ENCODE data around the gene PCDHGA3.
"Not testable (repeated sequence)": the region's sequence is repeated elsewhere in the genome, so short reads cannot be mapped to it uniquely, and the experiment has no call there.

PCDHGA3 gene

DNA sequence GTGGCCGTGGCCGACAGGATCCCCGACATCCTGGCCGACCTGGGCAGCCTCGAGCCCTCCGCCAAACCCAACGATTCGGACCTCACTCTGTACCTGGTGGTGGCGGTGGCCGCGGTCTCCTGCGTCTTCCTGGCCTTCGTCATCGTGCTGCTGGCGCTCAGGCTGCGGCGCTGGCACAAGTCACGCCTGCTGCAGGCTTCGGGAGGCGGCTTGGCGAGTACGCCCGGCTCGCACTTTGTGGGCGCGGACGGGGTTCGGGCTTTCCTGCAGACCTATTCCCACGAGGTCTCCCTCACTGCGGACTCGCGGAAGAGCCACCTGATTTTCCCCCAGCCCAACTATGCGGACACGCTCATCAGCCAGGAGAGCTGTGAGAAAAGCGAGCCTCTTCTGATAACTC lies 2.4 kb downstream of the PCDHGA3 start:
- WGBS, 2 experiments: 94% methylated on average over 20 to 26 of the region's 35 CpGs
- not testable (repeated sequence) for H3K4me1 ChIP-seq (ENCODE audit: control insufficient read depth, insufficient read depth, low read length)

GRCh38 chr5:141349917-141350619 lies 6.4 kb downstream of the PCDHGA3 start, which contains the start of gene PCDHGB1:
TSS of gene PCDHGB1 (plus strand) at chr5:141350099. CDS start at chr5:141350261, 162 bp downstream.
- Histone ChIP-seq H3K27me3 (ENCODE audit: control insufficient read depth, insufficient read depth, low read length, poor library complexity, severe bottlenecking) (no peaks in the 10 kb centered on the region), H3K9me3 (ENCODE audit: control insufficient read depth, low read length) (peaks cover 6% of the 10 kb centered on the region), H3K36me3 (ENCODE audit: control insufficient read depth, insufficient read depth, low read length) (no peaks in the 10 kb centered on the region), H3K4me1 (ENCODE audit: control insufficient read depth, insufficient read depth, low read length) (no peaks in the 10 kb centered on the region), H3K27ac (ENCODE audit: insufficient read depth, low read depth, low read length, poor library complexity, severe bottlenecking) (no peak within 1 kb of the TSS), H3K4me3 (ENCODE audit: insufficient read depth, low read depth, low read length) (no peak within 1 kb of the TSS)
- 81 to 83% methylated on average over 29 of the region's 29 CpGs for WGBS, 2 experiments

More for the DNA sequence above, 2.4 kb downstream of the PCDHGA3 start:
- H3K27ac ChIP-seq (ENCODE audit: insufficient read depth, low read depth, low read length, poor library complexity, severe bottlenecking); H3K9me3 ChIP-seq (ENCODE audit: control insufficient read depth, low read length); H3K36me3 ChIP-seq (ENCODE audit: control insufficient read depth, insufficient read depth, low read length); H3K27me3 ChIP-seq (ENCODE audit: control insufficient read depth, insufficient read depth, low read length, poor library complexity, severe bottlenecking); H3K4me3 ChIP-seq (ENCODE audit: insufficient read depth, low read depth, low read length): not testable (repeated sequence)

DNA sequence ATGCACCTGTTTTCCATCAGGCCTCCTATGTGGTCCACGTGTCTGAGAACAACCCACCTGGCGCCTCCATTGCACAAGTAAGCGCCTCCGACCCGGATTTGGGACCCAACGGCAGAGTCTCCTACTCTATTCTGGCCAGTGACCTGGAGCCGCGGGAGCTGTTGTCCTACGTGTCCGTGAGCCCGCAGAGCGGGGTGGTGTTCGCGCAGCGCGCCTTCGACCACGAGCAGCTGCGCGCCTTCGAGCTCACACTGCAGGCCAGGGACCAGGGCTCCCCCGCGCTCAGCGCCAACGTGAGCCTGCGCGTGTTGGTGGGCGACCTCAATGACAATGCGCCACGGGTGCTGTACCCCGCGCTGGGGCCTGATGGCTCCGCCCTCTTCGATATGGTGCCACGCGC lies 8.0 kb downstream of the PCDHGA3 start:
- WGBS, 2 experiments: 95 to 96% methylated on average over 28 to 30 of the region's 36 CpGs

DNA sequence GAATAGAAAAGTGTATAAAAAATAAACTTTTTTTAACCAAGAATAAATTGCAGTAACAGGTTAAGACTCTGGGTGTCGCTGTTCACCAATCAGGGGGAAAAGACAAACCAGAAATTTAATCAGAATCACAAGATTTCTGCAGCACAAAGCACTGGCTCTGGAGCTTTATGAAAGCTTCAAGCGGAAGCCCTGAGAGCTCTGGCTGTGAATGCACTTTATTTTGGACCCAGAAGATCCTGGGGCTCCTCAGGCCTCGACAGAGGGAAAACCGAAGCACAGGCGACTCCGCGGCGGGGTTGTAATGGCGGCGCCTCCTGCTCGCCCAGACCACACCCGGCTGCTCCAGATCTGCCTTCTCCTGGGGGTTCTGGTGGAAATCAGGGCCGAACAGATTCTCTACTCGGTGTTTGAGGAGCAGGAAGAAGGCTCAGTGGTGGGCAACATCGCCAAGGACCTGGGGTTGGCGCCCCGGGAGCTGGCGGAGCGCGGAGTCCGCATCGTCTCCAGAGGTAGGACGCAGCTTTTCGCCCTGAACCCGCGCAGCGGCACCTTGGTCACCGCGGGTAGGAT lies 11.4 kb downstream of the PCDHGA3 start, which contains the start of gene PCDHGA4:
TSS of gene PCDHGA4 (plus strand) at position 122 of the 570 bp plus-strand sequence. CDS start at position 209, 87 bp downstream.
- H3K4me3 ChIP-seq (ENCODE audit: insufficient read depth, low read depth, low read length): no peak within 1 kb of the TSS
- no peaks in the 10 kb centered on the region for H3K36me3 ChIP-seq (ENCODE audit: control insufficient read depth, insufficient read depth, low read length)
- WGBS, 2 experiments: 94% methylated on average over 29 of the region's 29 CpGs
- peaks cover 2% of the 10 kb centered on the region for H3K9me3 ChIP-seq (ENCODE audit: control insufficient read depth, low read length)
- no peak within 1 kb of the TSS for H3K27ac ChIP-seq (ENCODE audit: insufficient read depth, low read depth, low read length, poor library complexity, severe bottlenecking)
- no peaks in the 10 kb centered on the region for H3K27me3 ChIP-seq (ENCODE audit: control insufficient read depth, insufficient read depth, low read length, poor library complexity, severe bottlenecking)
- no peaks in the 10 kb centered on the region for H3K4me1 ChIP-seq (ENCODE audit: control insufficient read depth, insufficient read depth, low read length)

More for the DNA sequence above, 8.0 kb downstream of the PCDHGA3 start:
- Histone ChIP-seq H3K9me3 (ENCODE audit: control insufficient read depth, low read length) (peaks cover 2% of the 10 kb centered on the region), H3K36me3 (ENCODE audit: control insufficient read depth, insufficient read depth, low read length) (no peaks in the 10 kb centered on the region), H3K27ac (ENCODE audit: insufficient read depth, low read depth, low read length, poor library complexity, severe bottlenecking) (no peak overlapping the region), H3K27me3 (ENCODE audit: control insufficient read depth, insufficient read depth, low read length, poor library complexity, severe bottlenecking) (no peaks in the 10 kb centered on the region), H3K4me3 (ENCODE audit: insufficient read depth, low read depth, low read length) (no peak overlapping the region), H3K4me1 (ENCODE audit: control insufficient read depth, insufficient read depth, low read length) (no peaks in the 10 kb centered on the region)

DNA sequence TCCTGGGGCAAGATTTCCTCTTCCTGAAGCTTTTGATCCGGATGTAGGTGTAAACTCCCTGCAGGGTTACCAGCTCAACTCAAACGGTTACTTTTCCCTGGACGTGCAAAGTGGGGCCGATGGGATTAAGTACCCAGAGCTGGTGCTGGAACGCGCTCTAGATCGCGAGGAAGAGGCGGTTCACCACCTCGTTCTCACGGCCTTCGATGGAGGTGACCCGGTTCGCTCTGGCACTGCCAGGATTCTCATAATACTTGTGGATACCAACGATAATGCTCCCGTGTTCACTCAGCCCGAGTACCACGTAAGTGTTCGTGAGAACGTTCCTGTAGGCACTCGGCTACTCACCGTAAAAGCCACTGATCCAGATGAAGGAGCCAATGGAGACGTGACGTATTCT lies 12.0 kb downstream of the PCDHGA3 start:
- Histone ChIP-seq H3K27me3 (ENCODE audit: control insufficient read depth, insufficient read depth, low read length, poor library complexity, severe bottlenecking) (no peaks in the 10 kb centered on the region), H3K27ac (ENCODE audit: insufficient read depth, low read depth, low read length, poor library complexity, severe bottlenecking) (no peak overlapping the region), H3K4me1 (ENCODE audit: control insufficient read depth, insufficient read depth, low read length) (no peaks in the 10 kb centered on the region), H3K9me3 (ENCODE audit: control insufficient read depth, low read length) (peaks cover 5% of the 10 kb centered on the region), H3K4me3 (ENCODE audit: insufficient read depth, low read depth, low read length) (no peak overlapping the region), H3K36me3 (ENCODE audit: control insufficient read depth, insufficient read depth, low read length) (no peaks in the 10 kb centered on the region)
- WGBS, 2 experiments: 96 to 97% methylated on average over 24 of the region's 24 CpGs

GRCh38 chr5:141356133-141356532 lies 12.5 kb downstream of the PCDHGA3 start:
- WGBS, 2 experiments: 90% methylated on average over 5 of the region's 5 CpGs
- Histone ChIP-seq H3K4me3 (ENCODE audit: insufficient read depth, low read depth, low read length) (no peak overlapping the region), H3K36me3 (ENCODE audit: control insufficient read depth, insufficient read depth, low read length) (no peaks in the 10 kb centered on the region), H3K27ac (ENCODE audit: insufficient read depth, low read depth, low read length, poor library complexity, severe bottlenecking) (no peak overlapping the region), H3K27me3 (ENCODE audit: control insufficient read depth, insufficient read depth, low read length, poor library complexity, severe bottlenecking) (no peaks in the 10 kb centered on the region), H3K4me1 (ENCODE audit: control insufficient read depth, insufficient read depth, low read length) (no peaks in the 10 kb centered on the region), H3K9me3 (ENCODE audit: control insufficient read depth, low read length) (peaks cover 5% of the 10 kb centered on the region)

DNA sequence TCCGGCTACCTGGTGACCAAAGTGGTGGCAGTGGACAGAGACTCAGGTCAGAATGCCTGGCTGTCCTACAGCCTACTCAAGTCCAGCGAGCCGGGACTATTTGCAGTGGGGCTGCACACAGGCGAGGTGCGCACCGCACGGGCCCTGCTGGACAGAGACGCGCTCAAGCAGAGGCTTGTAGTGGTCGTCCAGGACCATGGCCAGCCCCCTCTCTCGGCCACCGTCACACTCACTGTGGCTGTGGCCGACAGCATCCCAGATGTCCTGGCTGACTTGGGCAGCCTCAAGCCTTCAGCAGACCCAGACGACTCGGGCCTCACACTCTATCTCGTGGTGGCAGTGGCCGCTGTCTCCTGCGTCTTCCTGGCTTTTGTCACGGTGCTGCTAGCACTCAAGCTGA lies 13.3 kb downstream of the PCDHGA3 start:
- Histone ChIP-seq H3K36me3 (ENCODE audit: control insufficient read depth, insufficient read depth, low read length) (no peaks in the 10 kb centered on the region), H3K9me3 (ENCODE audit: control insufficient read depth, low read length) (peaks cover 5% of the 10 kb centered on the region), H3K4me3 (ENCODE audit: insufficient read depth, low read depth, low read length) (no peak overlapping the region), H3K27ac (ENCODE audit: insufficient read depth, low read depth, low read length, poor library complexity, severe bottlenecking) (no peak overlapping the region), H3K4me1 (ENCODE audit: control insufficient read depth, insufficient read depth, low read length) (no peaks in the 10 kb centered on the region), H3K27me3 (ENCODE audit: control insufficient read depth, insufficient read depth, low read length, poor library complexity, severe bottlenecking) (no peaks in the 10 kb centered on the region)
- 95% methylated on average over 19 of the region's 19 CpGs for WGBS, 2 experiments

DNA sequence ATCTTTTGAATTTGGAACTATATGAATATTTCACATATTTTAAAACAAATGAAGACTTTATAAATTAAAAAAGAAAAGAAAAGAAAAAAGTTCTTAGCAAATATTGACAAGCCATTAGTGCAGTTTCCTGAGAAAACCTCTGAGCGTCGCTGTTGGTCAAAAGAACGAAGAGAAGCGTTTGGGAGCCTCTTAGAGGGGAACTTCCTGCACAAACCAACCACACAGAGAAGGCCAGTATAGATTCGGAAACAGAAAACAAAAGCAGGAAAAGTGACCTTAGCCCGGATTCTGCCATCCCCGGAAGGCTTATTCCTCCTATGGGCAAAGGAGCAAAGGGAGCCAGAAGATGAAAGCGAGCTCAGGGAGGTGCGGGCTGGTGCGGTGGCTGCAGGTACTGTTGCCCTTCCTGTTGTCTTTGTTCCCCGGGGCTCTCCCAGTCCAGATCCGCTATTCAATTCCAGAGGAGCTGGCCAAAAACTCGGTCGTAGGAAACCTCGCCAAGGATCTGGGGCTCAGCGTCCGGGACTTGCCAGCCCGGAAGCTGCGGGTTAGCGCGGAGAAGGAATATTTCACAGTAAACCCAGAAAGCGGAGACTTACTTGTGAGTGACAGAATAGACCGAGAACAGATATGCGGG lies 16.3 kb downstream of the PCDHGA3 start, which contains the start of gene PCDHGB2:
TSS of gene PCDHGB2 (plus strand) at position 205 of the 637 bp plus-strand sequence. CDS start at position 347, 142 bp downstream.
- Histone ChIP-seq H3K9me3 (ENCODE audit: control insufficient read depth, low read length) (peaks cover 4% of the 10 kb centered on the region), H3K36me3 (ENCODE audit: control insufficient read depth, insufficient read depth, low read length) (peaks cover 4% of the 10 kb centered on the region), H3K4me1 (ENCODE audit: control insufficient read depth, insufficient read depth, low read length) (no peaks in the 10 kb centered on the region), H3K27ac (ENCODE audit: insufficient read depth, low read depth, low read length, poor library complexity, severe bottlenecking) (no peak within 1 kb of the TSS), H3K4me3 (ENCODE audit: insufficient read depth, low read depth, low read length) (no peak within 1 kb of the TSS), H3K27me3 (ENCODE audit: control insufficient read depth, insufficient read depth, low read length, poor library complexity, severe bottlenecking) (no peaks in the 10 kb centered on the region)
- WGBS, 2 experiments: 89 to 91% methylated on average over 24 of the region's 24 CpGs

DNA sequence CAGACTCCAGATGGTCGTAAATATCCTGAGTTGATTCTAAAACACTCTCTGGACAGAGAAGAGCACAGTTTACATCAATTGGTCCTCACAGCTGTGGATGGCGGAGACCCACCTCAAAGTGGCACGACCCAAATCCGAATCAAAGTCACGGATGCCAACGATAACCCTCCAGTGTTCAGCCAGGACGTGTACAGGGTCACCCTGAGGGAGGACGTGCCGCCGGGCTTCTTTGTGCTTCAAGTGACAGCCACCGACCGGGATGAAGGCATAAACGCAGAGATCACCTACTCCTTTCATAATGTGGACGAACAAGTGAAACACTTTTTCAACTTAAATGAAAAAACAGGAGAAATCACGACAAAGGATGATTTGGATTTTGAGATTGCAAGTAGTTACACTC lies 17.1 kb downstream of the PCDHGA3 start:
- WGBS, 2 experiments: 93 to 95% methylated on average over 15 of the region's 15 CpGs
- Histone ChIP-seq H3K27ac (ENCODE audit: insufficient read depth, low read depth, low read length, poor library complexity, severe bottlenecking) (no peak overlapping the region), H3K9me3 (ENCODE audit: control insufficient read depth, low read length) (peaks cover 4% of the 10 kb centered on the region), H3K27me3 (ENCODE audit: control insufficient read depth, insufficient read depth, low read length, poor library complexity, severe bottlenecking) (no peaks in the 10 kb centered on the region), H3K4me3 (ENCODE audit: insufficient read depth, low read depth, low read length) (no peak overlapping the region), H3K4me1 (ENCODE audit: control insufficient read depth, insufficient read depth, low read length) (no peaks in the 10 kb centered on the region), H3K36me3 (ENCODE audit: control insufficient read depth, insufficient read depth, low read length) (peaks cover 4% of the 10 kb centered on the region)

DNA sequence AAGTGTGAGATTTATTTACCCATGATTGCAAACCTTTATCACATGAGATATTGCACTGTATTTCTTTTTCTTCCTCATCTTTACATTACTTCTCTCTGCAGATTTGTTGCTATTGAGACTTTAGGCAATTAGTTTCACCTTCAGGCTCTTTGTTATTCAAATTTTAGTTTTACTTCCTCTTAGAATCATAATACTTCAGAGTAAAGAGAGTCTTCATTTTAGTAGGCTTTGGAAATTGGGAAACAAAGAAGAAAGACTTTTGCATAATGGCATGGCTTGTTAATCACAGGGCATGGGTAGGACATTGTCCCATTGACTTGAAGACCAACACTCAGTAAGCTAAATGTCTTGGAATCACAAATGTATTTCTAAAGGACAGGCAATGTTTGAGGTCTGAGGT lies 19.1 kb downstream of the PCDHGA3 start:
- Histone ChIP-seq H3K27me3 (ENCODE audit: control insufficient read depth, insufficient read depth, low read length, poor library complexity, severe bottlenecking) (no peaks in the 10 kb centered on the region), H3K27ac (ENCODE audit: insufficient read depth, low read depth, low read length, poor library complexity, severe bottlenecking) (no peak overlapping the region), H3K4me3 (ENCODE audit: insufficient read depth, low read depth, low read length) (no peak overlapping the region), H3K4me1 (ENCODE audit: control insufficient read depth, insufficient read depth, low read length) (no peaks in the 10 kb centered on the region), H3K36me3 (ENCODE audit: control insufficient read depth, insufficient read depth, low read length) (peaks cover 4% of the 10 kb centered on the region), H3K9me3 (ENCODE audit: control insufficient read depth, low read length) (peaks cover 4% of the 10 kb centered on the region)

Data from ectodermal cell (in vitro differentiated cells).